Measurements from ENCODE around the gene FBXO4.

Gene FBXO4, protein sequence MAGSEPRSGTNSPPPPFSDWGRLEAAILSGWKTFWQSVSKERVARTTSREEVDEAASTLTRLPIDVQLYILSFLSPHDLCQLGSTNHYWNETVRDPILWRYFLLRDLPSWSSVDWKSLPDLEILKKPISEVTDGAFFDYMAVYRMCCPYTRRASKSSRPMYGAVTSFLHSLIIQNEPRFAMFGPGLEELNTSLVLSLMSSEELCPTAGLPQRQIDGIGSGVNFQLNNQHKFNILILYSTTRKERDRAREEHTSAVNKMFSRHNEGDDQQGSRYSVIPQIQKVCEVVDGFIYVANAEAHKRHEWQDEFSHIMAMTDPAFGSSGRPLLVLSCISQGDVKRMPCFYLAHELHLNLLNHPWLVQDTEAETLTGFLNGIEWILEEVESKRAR

DNA sequence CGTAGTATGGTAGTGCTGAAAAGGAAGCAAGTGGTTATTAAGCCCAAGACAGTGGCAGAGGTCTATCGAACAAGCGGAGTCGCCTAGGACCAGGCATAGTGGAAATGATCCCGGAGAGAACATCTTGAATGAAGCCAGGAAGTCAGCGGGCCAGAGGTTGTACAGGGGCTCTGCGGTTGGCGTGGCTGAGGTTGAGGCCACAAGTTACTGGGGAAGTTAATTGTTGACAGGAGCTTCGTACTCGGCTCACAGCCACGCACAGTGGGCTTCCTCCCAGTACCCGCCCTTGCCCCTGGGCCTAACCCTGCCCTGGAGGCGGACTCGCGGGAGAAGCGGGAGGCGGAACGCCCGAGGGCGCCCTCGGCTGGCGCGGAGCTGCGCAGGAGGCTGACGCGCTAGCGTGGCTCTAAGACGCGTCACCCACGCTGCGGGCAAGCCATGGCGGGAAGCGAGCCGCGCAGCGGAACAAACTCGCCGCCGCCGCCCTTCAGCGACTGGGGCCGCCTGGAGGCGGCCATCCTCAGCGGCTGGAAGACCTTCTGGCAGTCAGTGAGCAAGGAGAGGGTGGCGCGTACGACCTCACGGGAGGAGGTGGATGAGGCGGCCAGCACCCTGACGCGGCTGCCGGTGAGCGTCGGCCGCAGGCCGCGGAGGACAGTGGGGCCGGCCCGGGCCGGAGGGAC lies at the start of gene FBXO4:
Gene FBXO4 (plus strand): TSS at position 410 of the 683 bp plus-strand sequence. CDS start 29 bp downstream, at position 439.
- DNase-seq (ENCODE audit: low read depth) = peak; percentile 74

DNA sequence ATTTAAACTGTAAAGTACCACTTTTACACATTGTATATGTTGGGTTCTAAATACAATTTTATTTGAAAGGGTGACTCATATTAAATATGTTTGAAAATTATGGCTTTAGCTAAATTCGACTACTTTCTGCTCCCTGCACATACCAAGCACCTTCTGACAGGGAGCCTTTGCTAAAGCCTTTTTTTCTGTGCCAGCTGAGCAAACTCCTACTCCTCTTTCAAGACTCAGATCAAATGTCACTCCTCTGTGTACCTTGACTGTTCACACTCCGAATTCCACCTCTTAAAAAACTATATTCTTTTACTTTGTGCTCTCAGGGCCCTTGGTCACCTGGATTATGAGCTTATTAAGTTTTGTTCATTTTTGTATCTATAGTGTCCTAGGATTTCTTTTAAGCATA lies 48.4 kb upstream of the FBXO4 start:
- no peak for DNase-seq (ENCODE audit: low read depth)

DNA sequence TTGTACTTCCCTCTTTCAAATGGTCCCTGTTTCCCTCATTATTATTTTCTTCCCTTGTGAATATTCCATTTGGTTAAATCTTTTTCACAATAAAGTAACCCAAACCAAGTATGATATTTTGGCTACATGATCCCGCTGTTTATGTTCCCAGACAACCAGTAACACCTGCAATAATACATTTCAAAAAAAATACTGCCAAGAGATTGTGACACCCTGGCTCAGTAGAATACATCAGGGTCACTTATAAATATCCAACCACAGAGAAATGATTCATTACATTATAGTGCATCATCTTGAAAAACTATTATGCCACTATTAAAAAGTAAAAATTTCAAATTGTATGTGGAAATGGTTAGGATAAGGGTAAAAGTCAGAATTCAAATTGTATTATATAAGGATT lies 47.7 kb upstream of the FBXO4 start:
- DNase-seq (ENCODE audit: low read depth) = no peak

DNA sequence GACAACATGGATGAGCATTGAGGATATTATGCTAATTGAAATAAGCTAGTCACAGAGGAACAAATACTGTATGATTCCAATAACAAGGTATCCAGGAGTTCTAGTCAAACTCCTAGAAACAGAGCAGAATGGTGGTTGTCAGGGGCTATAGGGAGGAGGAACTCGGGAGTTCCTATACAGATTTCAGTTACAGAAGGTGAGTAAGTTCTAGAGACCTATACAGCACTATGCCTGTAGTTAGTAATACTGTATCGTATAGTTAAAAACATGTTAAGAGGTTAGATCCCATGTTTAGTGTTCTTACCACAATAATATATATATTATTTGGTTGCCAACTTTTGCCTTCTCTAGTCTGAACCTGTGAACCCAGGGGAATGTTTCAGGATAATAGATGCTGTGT lies 46.9 kb upstream of the FBXO4 start:
- no peak for DNase-seq (ENCODE audit: low read depth)

DNA sequence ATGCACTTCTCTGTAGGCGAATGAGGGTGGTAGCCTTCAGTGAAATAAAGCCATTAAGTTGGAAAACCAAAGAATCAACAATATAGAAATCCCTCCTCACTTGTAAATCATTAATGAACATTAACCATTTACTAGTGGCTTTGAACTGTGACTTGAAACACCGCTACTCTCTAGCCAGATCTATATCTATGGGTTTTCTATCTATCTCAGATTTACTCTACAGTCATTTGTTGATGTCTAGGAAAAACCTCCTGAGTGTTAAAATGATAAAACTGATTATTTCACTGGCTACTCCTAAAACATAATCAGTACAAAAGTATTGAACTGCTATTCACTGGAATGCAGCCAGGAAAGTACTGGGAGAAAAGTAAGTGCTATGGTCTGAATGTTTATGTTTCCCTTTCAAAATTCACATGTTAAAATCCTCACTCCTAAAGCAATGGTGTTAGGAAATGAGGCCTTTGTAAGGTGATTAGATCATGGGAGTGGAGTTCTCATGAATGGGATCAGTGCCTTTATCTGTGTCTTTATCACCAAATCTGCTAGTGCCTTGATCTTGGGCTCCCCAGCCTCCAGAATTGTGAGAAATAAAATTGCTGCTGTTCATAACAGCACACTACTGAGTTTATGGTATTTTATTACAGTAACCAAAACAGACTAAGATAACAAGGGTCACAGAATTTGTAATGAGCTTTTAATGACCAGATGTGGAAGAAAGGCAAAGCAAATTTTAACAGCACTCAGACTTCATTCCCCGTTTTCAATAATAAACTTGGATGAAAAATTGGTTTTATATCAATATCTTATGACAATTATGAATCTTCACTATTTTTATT lies 46.2 kb upstream of the FBXO4 start:
- DNase-seq (ENCODE audit: low read depth) = no peak

DNA sequence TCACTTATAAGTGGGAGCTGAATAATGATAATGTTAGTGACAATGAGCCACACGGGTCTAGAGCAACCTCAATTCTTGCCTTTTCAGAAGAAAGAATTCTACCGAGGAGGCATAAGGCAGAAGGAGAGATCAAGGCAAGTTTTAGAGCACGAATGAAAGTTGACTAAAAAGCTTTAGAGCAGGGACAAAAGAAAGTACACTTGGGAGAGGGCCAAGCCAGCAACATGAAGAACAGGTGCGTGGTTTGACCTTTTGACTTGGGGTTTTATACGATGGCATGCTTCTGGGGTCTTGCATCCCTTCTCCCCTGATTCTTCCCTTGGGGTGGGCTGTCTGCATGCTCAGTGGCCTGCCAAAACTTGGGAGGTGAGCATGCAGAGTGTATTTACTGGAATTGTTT lies 42.3 kb upstream of the FBXO4 start:
- no peak for DNase-seq (ENCODE audit: low read depth)

DNA sequence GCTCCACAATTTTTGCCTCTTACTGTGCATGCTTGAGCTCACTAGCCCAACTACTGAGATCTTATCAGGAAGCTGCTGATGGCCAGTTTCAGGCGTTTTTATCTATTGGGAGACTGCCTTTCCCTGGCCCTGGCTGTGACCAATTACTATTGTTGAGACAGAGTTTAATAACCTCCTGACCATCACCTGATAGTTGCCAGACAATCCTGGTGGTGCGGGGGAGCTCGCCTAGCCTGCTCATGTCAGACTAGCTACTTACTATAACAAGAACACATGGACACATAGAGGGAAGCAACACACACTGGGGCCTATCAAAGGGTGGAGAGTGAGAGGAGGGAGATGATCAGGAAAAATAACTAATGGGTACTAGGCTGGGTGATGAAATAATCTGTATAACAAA lies 41.8 kb upstream of the FBXO4 start:
- DNase-seq (ENCODE audit: low read depth) = no peak

DNA sequence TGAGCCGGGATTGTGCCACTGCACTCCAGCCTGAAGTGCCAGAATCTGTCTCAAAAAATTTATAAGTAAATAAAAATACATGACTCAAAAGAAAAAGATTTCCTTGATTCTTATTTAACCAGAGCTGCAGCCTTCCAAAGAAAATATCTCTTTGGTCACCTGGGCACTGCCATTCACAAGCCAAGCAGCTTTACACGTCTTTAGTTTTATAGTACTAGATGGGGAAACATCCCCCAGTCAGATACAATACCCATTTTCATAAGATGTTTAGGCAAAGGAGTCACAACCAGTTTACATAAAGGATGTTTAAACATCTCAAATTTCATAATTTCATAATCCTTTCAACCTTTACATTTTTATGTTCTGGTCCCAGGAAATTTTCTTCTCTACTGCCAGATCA lies 41.1 kb upstream of the FBXO4 start:
- DNase-seq (ENCODE audit: low read depth) = no peak

DNA sequence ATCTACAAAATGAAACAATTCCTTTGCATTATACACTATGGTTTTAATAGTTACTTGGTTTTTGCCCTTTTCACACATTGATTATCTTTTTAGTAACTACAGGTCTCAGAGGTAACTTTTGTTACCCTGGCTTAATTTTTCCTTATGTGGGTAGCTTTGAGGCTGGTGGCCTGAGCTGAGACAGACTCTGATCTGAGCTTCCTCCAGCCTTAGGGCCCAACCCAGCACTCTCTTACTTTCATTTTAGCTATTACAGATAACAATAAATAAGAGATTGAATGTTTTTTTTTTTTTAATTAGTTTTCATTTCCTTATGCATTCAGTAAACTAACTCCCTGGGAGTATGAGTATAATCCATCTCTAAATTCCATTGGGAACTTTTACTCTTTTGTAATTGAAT lies 39.8 kb upstream of the FBXO4 start:
- no peak for DNase-seq (ENCODE audit: low read depth)

DNA sequence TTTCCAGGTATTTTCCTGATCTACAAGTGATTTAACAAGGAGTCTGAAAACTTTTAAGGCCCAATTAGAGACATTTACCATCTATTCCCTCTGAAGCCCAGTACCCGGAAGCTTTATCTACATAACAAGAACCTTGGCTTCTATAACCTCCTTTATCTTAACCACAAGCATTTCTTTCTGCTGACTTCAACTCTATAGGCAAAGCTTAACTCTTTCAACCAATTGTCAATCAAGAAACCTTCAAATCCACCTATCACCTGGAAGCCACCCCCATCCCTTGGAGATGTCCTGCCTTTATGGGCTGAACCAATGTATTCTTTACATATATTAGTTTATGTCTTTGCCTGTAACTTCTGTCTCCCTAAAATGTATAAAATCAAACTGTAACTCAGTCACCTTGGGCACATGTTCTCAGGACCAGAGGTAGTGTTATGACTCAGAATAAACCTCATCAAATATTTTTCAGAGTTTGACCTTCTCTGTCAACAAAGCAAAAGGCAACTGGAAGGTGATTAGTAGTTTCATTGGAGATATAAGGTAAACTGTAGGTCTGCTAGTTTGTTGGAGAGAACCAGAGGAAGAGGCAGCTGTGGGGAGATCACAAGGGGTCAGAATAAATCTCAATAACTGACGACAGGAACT lies 33.9 kb upstream of the FBXO4 start:
- DNase-seq (ENCODE audit: low read depth) = no peak

DNA sequence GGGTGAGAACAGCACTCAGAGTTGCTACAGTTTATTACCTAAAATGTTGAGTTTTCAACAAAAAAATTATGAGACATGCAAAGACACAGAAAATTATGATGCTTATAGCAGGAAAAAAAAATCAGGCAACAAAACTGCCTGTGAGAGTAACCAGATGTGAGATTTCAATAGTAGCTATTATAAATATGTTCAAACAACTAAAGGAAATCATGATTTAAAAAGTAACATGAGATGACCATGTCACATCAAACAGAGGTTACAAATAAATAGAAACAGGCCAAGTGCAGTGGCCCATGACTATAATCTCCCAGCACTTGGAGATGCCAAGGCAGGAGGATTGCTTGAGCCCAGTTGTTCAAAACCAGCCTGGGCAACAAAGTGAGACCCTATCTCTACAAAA lies 33.0 kb upstream of the FBXO4 start:
- no peak for DNase-seq (ENCODE audit: low read depth)

DNA sequence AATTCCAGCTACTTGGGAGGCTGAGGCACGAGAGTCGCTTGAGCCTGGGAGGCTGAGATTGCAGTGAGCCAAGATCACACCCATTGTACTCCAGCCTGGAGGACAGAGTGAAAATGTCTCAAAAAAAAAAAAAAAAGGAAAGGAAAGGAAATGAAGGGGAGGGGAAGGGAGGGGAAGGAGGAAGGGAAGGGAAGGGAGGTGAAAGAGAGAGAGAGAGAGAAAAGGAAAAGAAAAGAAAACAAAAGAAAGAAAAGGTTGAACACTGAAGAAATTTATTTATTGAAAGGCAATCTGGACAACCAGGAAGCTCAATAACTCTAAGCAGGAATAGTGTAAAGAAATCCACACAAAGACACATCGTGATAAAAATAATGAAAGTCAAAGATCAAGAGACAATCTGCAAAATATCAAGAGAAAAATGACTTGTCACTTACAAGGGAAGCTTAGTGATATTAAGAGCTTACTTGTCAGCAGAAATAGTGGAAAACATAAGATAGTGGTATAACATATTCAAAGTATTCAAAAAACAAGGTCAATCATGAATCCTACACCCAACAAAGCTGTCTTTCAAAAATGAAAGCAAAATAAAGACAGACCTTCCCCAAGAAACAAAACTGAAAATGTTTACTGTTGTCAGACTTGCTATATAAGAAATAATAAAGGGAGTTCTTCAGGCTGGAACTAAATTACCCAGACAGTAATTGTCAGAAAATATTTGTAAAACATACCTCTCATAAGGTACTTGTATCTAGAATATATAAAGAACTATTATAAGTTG lies 31.8 kb upstream of the FBXO4 start:
- DNase-seq (ENCODE audit: low read depth) = no peak

DNA sequence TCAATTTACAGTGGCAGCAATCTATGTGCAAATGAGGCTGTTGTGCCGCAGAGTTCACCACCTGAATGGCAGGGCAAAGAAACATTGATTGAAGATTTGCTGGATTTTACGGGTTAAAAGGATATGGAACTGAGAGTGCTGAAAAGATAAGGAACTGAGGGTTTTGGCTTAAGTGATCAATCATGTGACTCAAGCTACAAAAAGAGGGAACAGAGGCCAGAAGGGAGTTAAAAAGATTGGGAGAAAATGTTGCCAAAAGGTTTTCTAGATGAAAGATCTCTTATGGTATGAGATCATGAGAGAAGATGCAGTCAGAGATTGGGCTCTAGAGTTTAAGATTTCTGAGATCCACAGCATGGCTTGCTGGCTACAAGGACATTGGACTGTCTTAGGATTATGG lies 28.9 kb upstream of the FBXO4 start:
- no peak for DNase-seq (ENCODE audit: low read depth)

DNA sequence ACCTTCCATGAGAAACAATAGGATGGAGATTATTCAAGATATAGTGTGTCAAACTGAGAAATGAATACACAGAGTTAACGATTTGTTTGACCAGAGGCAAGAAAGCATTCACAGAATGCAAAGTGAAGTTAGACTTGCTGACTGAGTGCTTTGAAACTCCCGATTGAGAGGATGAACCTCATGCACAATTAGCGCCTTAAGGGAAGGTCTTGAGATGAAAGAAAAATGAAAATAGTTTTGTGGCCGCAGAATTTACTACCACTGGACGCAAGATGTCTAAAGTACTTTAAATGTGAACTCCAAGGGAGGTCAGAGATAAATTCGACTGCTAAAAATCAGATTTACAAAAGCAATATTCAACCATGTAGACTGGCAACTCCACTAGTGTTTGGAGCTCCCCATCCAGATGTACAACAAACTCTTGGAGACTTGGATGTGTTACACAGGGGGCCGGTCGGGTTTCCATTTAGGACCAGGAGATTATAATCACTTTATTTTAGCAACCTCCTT lies 21.6 kb upstream of the FBXO4 start:
- no peak for DNase-seq (ENCODE audit: low read depth)

DNA sequence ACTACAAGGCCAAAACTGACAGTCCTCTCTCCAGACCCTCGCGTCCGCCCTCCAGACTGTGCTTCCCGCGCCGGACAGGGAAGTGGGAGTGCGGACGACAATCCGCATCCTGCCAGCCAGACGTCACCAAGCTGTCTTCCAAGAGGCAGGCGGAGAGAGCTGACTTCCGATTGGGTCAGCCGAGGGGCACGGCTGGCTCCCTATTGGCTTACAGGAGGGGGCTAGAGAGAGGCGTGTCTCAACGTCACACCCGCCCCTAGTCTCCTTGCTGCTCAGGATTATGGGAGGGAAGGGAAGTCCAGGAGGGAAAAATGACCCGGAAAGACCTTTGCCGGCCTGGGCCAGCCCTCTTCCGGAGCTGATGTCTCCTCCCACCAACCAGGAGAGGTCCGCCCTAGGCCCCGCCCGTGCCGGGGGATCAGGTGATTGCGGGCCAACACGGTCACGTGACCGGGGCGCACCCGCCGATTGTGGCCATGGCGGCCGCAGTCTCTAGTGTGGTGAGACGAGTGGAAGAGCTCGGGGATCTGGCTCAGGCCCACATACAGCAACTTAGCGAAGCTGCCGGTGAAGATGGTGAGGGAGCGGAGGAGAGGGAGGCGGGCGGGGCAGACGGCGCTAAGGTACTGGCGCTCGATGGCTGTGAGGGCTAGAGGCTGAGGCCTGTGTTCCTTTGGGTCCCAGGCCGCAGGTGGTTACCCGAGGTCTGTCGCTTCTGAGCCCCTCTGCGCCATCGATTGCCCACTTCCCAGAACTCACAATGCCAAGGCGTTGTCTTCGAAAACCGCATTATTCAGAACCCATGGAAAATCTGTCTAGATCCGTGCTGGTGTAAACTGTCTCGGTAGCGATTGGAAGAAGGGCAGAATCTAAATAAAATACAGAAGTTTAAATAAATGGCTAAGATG lies 20.9 kb upstream of the FBXO4 start, which contains the start of gene RIMOC1:
Gene RIMOC1 (plus strand): TSS at position 453 of the 908 bp plus-strand sequence. CDS start 24 bp downstream, at position 477.
- peak; percentile 95 for DNase-seq (ENCODE audit: low read depth)

DNA sequence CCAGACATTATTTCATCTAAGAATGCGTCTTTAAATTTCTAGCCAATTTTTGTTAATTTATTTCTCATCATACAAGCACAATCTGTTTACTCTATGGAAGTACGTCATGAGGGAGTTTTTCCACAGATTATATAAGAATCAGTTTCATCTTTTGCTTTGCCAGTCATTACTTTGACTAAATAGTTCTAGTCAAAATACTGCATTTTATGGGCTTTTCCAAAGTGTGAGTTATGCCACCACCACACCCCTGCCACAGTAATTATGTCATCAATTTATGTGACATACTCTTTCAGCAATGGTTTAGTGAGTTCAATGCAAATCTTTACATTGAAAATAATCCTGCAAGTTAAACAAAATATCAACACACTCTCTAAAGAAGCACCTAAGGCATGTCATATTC lies 18.9 kb upstream of the FBXO4 start:
- DNase-seq (ENCODE audit: low read depth) = no peak

DNA sequence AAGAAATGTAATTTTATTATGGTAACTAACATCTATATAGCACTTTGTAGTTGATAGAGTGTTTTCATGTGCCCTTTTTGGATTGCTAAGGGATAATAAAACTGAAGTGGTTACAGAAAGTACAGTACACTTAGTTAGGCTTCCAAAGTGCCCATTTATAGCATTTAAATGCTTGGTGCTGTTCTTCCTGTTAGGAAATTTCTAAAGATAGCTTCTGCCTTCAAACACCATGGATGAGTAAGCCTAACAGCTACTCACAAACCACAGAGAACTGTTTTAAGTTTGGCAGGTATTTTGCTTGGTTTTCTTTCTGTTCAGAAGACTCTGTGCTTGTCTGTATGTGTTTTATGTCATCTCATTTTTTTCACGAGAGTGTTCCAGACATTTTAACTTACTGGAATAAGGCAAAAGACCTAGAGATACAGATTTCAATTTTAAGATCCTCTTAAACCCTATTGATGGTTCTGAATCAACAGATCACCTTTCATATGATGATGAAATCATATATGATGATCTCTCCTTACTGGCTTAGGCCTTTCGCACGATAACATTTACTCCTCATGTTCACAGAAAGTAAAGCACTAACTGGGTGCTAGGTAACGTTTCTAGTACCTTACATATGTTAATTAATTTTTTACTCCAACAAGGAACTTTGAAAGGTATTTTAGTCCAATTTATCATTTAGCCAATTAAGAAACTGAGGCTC lies 16.6 kb upstream of the FBXO4 start:
- no peak for DNase-seq (ENCODE audit: low read depth)

DNA sequence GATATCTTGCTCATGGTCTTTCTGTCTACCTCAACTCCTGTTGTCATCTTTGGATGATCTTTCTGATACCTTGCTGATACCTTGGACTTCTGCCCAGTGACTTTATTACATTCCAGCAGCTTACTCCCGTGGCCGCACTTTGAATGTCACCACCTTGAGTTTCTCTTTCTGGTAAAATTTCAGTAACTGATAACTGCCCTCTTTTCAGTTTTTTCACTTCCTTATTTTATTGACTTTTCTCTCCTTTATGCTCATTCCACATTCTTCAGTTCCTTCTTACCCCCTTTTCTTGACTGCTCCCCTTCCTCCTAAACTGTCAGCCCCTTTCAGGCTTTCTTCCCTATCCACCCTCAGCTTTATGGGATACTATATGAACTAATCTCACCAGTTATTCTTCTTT lies 7.0 kb upstream of the FBXO4 start:
- DNase-seq (ENCODE audit: low read depth) = no peak

DNA sequence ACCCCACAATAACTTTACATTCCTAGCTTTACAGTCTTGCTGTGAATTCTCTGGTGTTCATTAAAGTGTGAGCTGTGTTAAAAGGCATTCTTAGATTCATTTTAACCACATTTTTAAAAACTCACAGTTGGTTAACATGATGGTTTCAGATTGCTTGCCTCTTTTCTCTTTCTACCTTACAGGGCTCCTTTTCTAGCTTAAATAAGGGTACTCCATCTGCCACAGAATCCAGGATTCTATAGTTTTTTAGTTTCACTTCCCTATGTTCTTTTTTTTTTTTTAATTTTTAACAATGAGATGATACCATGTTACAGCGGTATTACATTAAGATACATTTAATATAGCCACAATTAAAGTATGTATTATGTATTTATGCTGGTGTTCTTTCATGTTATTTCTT lies 3.9 kb upstream of the FBXO4 start:
- no peak for DNase-seq (ENCODE audit: low read depth)
